HEK293 (cell line): ENCODE results near the gene KDM5C.

Experiments
- PRDM1 ChIP-seq: fragments of 450-650 bp; formaldehyde crosslinking; IDR thresholded peaks from 2 replicates; pipeline ENCODE4; 2016; ENCODE audit warnings: missing biosample characterization, missing genetic modification characterization
- SCRT2 ChIP-seq: fragments of 450-650 bp; formaldehyde crosslinking; IDR thresholded peaks from 2 replicates; pipeline ENCODE4 v1.5.1; 2016; ENCODE audit warnings: missing biosample characterization, missing genetic modification characterization
- TCF7L2 ChIP-seq: IDR thresholded peaks from 2 replicates; pipeline ENCODE4 v1.6.1; 2011; ENCODE audit warnings: low read depth, mild to moderate bottlenecking, inconsistent platforms, low read length, moderate library complexity, borderline replicate concordance
- TRIM28 ChIP-seq: IDR thresholded peaks from 2 replicates; pipeline ENCODE4 v1.6.1; 2011; ENCODE audit warnings: low read length, control low read depth, borderline replicate concordance
- ZFHX2 ChIP-seq: fragments of 450-650 bp; formaldehyde crosslinking; conservative IDR thresholded peaks from 2 replicates; pipeline ENCODE4 v1.5.1; 2016; ENCODE audit warnings: missing biosample characterization, missing genetic modification characterization
- ZNF148 ChIP-seq: fragments of 450-650 bp; formaldehyde crosslinking; IDR thresholded peaks from 2 replicates; pipeline ENCODE4 v1.5.0; 2017; ENCODE audit warnings: missing biosample characterization, missing genetic modification characterization, borderline replicate concordance
- ZNF169 ChIP-seq: fragments of 450-650 bp; formaldehyde crosslinking; IDR thresholded peaks from 2 replicates; pipeline ENCODE4 v1.5.1; 2016; ENCODE audit warnings: missing biosample characterization, missing genetic modification characterization
- ZNF214 ChIP-seq: fragments of 450-650 bp; formaldehyde crosslinking; IDR thresholded peaks from 2 replicates; pipeline ENCODE4 v1.5.1; 2017; ENCODE audit warnings: missing biosample characterization, mild to moderate bottlenecking, missing genetic modification characterization, borderline replicate concordance
- ZNF311 ChIP-seq: fragments of 450-650 bp; formaldehyde crosslinking; IDR thresholded peaks from 2 replicates; pipeline ENCODE4 v1.5.1; 2017; ENCODE audit warnings: missing biosample characterization, missing genetic modification characterization, borderline replicate concordance
- ZNF324 ChIP-seq: fragments of 450-650 bp; formaldehyde crosslinking; IDR thresholded peaks from 2 replicates; pipeline ENCODE4 v1.5.1; 2016; ENCODE audit warnings: missing biosample characterization, missing genetic modification characterization
- ZNF404 ChIP-seq: fragments of 450-650 bp; formaldehyde crosslinking; IDR thresholded peaks from 2 replicates; pipeline ENCODE4 v1.5.1; 2017; ENCODE audit warnings: missing biosample characterization, missing genetic modification characterization
- ZNF529 ChIP-seq: fragments of 450-650 bp; formaldehyde crosslinking; IDR thresholded peaks from 2 replicates; pipeline ENCODE4 v1.5.1; 2017; ENCODE audit warnings: missing genetic modification characterization, missing biosample characterization; ENCODE audit not compliant: insufficient replicate concordance
- ZNF623 ChIP-seq: fragments of 450-650 bp; formaldehyde crosslinking; IDR thresholded peaks from 2 replicates; pipeline ENCODE4 v1.5.1; 2016; ENCODE audit warnings: missing biosample characterization, missing genetic modification characterization
- ZNF626 ChIP-seq: fragments of 450-650 bp; sonication (Bioruptor Pico); formaldehyde crosslinking; IDR thresholded peaks from 2 replicates; pipeline ENCODE4 v1.5.1; 2018; ENCODE audit warnings: missing biosample characterization, missing genetic modification characterization, inconsistent platforms
- ZNF776 ChIP-seq: fragments of 450-650 bp; formaldehyde crosslinking; IDR thresholded peaks from 2 replicates; pipeline ENCODE4 v1.5.0; 2017; ENCODE audit warnings: missing biosample characterization, missing genetic modification characterization, borderline replicate concordance
- ZSCAN23 ChIP-seq: fragments of 450-650 bp; formaldehyde crosslinking; IDR thresholded peaks from 2 replicates; pipeline ENCODE4 v1.5.1; 2016; ENCODE audit warnings: missing biosample characterization, missing genetic modification characterization
- ZSCAN30 ChIP-seq: fragments of 450-650 bp; IDR thresholded peaks from 2 replicates; pipeline ENCODE4 v1.5.1; 2018; ENCODE audit warnings: missing biosample characterization, mild to moderate bottlenecking, missing genetic modification characterization, moderate library complexity
- ZSCAN5A ChIP-seq: fragments of 450-650 bp; formaldehyde crosslinking; IDR thresholded peaks from 2 replicates; pipeline ENCODE4 v1.5.1; 2016; ENCODE audit warnings: missing biosample characterization, missing genetic modification characterization
- TF ChIP-seq, protein P1 (sequence below): fragments of 450-650 bp; IDR thresholded peaks from 2 replicates; pipeline ENCODE4 v1.5.1; 2018; ENCODE audit warnings: missing biosample characterization, missing genetic modification characterization
- TF ChIP-seq, protein P2 (sequence below): fragments of 450-650 bp; formaldehyde crosslinking; IDR thresholded peaks from 2 replicates; pipeline ENCODE4 v1.5.1; 2016; ENCODE audit warnings: missing biosample characterization, missing genetic modification characterization
- TF ChIP-seq, protein P3 (sequence below): fragments of 450-650 bp; formaldehyde crosslinking; IDR thresholded peaks from 2 replicates; pipeline ENCODE4 v1.5.1; 2017; ENCODE audit warnings: missing biosample characterization, mild to moderate bottlenecking, missing genetic modification characterization, moderate library complexity

KDM5C gene

DNA sequence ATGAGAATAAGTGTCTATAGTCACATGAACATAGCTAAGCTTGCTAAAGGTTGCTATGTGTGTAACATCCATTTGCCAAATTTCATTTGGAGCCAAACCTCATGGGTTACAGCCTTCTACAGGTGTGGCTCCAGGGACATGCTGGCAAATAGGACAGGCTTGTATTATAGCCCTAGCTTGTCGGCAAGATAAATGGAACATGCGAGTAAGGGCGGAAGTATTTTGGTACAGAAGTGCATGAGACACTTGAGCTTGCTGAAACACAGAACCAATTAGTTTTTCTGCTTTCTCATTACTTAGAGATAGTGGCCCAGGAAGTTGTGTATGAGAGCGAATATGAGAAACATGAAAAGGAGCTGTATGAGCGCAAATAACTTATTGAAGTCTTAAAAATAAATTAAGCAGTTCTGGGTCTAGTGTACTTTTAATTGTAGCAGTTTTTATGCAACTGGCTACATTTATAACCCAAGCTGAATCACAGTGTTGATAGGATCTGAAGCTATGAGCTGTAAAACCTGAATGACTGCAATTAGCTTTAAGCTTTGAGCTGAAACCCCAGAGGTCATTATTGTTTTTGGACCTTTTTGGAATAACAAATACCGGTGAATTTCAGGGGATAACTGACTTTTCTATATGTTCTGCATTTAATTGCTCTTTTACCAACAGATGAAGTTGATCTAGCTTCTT is 64.6 kb downstream of the KDM5C start (continued):
- no peak for TF ChIP-seq ZNF214 (tag by site-specific recombination)
- TF ChIP-seq ZSCAN23, result no peak
- no peak for TF ChIP-seq ZNF148 (tag by site-specific recombination)
- TF ChIP-seq ZNF324 (tag by site-specific recombination), result no peak
- TF ChIP-seq ZNF776, result no peak
- TF ChIP-seq, protein P1, sequence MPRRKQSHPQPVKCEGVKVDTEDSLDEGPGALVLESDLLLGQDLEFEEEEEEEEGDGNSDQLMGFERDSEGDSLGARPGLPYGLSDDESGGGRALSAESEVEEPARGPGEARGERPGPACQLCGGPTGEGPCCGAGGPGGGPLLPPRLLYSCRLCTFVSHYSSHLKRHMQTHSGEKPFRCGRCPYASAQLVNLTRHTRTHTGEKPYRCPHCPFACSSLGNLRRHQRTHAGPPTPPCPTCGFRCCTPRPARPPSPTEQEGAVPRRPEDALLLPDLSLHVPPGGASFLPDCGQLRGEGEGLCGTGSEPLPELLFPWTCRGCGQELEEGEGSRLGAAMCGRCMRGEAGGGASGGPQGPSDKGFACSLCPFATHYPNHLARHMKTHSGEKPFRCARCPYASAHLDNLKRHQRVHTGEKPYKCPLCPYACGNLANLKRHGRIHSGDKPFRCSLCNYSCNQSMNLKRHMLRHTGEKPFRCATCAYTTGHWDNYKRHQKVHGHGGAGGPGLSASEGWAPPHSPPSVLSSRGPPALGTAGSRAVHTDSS (tag by site-specific recombination), result no peak
- TF ChIP-seq, protein P2, sequence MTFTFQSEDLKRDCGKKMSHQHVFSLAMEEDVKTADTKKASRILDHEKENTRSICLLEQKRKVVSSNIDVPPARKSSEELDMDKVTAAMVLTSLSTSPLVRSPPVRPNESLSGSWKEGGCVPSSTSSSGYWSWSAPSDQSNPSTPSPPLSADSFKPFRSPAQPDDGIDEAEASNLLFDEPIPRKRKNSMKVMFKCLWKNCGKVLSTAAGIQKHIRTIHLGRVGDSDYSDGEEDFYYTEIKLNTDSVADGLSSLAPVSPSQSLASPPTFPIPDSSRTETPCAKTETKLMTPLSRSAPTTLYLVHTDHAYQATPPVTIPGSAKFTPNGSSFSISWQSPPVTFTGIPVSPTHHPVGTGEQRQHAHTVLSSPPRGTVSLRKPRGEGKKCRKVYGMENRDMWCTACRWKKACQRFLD (tag by site-specific recombination), result no peak
- TF ChIP-seq PRDM1 (tag by site-specific recombination), result no peak
- TF ChIP-seq ZNF311 (tag by site-specific recombination), result no peak
- no peak for TF ChIP-seq ZNF623 (tag by site-specific recombination)
- TF ChIP-seq ZSCAN5A, result no peak
- TF ChIP-seq ZNF626, result no peak
- TF ChIP-seq ZFHX2 (tag by site-specific recombination), result no peak
- no peak for TF ChIP-seq ZSCAN30
- TF ChIP-seq ZNF404 (tag by site-specific recombination), result no peak
- TF ChIP-seq, protein P3, sequence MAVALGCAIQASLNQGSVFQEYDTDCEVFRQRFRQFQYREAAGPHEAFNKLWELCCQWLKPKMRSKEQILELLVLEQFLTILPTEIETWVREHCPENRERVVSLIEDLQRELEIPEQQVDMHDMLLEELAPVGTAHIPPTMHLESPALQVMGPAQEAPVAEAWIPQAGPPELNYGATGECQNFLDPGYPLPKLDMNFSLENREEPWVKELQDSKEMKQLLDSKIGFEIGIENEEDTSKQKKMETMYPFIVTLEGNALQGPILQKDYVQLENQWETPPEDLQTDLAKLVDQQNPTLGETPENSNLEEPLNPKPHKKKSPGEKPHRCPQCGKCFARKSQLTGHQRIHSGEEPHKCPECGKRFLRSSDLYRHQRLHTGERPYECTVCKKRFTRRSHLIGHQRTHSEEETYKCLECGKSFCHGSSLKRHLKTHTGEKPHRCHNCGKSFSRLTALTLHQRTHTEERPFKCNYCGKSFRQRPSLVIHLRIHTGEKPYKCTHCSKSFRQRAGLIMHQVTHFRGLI (tag by site-specific recombination), result no peak
- no peak for TF ChIP-seq ZNF169 (tag by site-specific recombination)
- peak; percentile 85; the same call in 1 of the 2 replicates for TF ChIP-seq TCF7L2
- no peak for TF ChIP-seq ZNF529
- peak; percentile 37; the same call in 1 of the 2 replicates for TF ChIP-seq TRIM28
- 0 out of 2 replicates have a peak, but pooled peaks have one; percentile 19 for TF ChIP-seq SCRT2 (tag by site-specific recombination)
- TF ChIP-seq, all 188 proteins: peak for 5
